Measurements from ENCODE around the gene C20orf96. TPM values are rescaled to one million over a fixed set of nuclear protein-coding genes. Genes with fewer than 3 reads are reported as not detected.

The C20orf96 gene
- total and polyA plus RNA-seq, 4 donors = 0.70 to 2.6 (median 1.7) TPM

DNA sequence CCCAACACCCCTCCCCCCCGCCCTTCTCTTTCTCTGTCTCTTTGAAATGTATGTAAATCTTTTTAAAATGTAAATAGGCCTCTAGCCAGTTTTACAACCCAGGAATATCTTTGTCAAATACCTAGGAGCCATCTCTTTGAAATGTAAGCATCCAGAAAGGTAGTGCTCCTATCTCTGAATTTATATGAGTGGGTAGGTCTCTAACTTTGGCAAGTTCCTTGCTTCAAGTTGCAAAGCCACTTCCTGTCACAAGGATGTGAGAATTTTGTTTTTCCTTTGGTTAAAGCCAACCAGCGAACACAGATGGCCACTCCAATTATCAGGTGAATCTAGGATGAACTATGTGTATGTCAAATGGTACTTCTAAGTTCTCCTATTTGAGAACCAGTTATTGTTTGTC, 39.2 kb downstream of the C20orf96 start:
- Histone ChIP-seq H3K9me3 (ENCODE audit: control insufficient read depth in 4 of 4, low read length in 3 of 4) (peaks cover 0 to 2% (median under 1%) of the 10 kb centered on the region in 4 donors), H3K27me3 (ENCODE audit: control insufficient read depth in 4 of 4, insufficient read depth in 4 of 4, low read length in 3 of 4) (no peaks in the 10 kb centered on the region), H3K4me1 (ENCODE audit: control insufficient read depth in 4 of 4, insufficient read depth in 4 of 4, low read length in 3 of 4) (no peaks in the 10 kb centered on the region), H3K9ac (ENCODE audit: low read depth in 1 of 2, low read length in 2 of 2) (no peak overlapping the region), H3K36me3 (ENCODE audit: control insufficient read depth in 4 of 4, insufficient read depth in 3 of 4, low read depth in 1 of 4, low read length in 3 of 4) (no peaks in the 10 kb centered on the region), H3K27ac (ENCODE audit: low read depth in 1 of 2, low read length in 2 of 2) (no peak overlapping the region), H3K4me3 (ENCODE audit: low read depth in 1 of 3, low read length in 3 of 3) (no peak overlapping the region)
- no peak for DNase-seq (ENCODE audit: low spot score)
- TF ChIP-seq HNF4G (IDR thresholded peaks at IDR 0.05) (no peak), EGR1 (IDR thresholded peaks at IDR 0.05; ENCODE audit: low read depth in 2 of 2) (no peak), TAF1 (conservative IDR thresholded peaks at IDR 0.05) (no peak), YY1 (IDR thresholded peaks at IDR 0.05) (no peak), NR2F2 (IDR thresholded peaks at IDR 0.05) (no peak), RAD21 (IDR thresholded peaks at IDR 0.05) (no peak), FOXA2 (IDR thresholded peaks at IDR 0.05) (no peak), SP1 (IDR thresholded peaks at IDR 0.05) (no peak), RXRA (IDR thresholded peaks at IDR 0.05) (no peak), GABPA (IDR thresholded peaks at IDR 0.05 in 1 of 2, conservative IDR thresholded peaks at IDR 0.05 in 1 of 2) (no peak), FOXA1 (IDR thresholded peaks at IDR 0.05) (no peak), JUND (IDR thresholded peaks at IDR 0.05) (no peak)
- TF ChIP-seq, protein P1, sequence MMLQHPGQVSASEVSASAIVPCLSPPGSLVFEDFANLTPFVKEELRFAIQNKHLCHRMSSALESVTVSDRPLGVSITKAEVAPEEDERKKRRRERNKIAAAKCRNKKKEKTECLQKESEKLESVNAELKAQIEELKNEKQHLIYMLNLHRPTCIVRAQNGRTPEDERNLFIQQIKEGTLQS (IDR thresholded peaks at IDR 0.05) = no peak
- TF ChIP-seq, protein P2, sequence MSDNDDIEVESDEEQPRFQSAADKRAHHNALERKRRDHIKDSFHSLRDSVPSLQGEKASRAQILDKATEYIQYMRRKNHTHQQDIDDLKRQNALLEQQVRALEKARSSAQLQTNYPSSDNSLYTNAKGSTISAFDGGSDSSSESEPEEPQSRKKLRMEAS (IDR thresholded peaks at IDR 0.05) = no peak
- TF ChIP-seq, protein P3, sequence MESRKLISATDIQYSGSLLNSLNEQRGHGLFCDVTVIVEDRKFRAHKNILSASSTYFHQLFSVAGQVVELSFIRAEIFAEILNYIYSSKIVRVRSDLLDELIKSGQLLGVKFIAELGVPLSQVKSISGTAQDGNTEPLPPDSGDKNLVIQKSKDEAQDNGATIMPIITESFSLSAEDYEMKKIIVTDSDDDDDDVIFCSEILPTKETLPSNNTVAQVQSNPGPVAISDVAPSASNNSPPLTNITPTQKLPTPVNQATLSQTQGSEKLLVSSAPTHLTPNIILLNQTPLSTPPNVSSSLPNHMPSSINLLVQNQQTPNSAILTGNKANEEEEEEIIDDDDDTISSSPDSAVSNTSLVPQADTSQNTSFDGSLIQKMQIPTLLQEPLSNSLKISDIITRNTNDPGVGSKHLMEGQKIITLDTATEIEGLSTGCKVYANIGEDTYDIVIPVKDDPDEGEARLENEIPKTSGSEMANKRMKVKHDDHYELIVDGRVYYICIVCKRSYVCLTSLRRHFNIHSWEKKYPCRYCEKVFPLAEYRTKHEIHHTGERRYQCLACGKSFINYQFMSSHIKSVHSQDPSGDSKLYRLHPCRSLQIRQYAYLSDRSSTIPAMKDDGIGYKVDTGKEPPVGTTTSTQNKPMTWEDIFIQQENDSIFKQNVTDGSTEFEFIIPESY (IDR thresholded peaks at IDR 0.05) = no peak
- 72% methylated on average over 2 of the region's 2 CpGs for WGBS

DNA sequence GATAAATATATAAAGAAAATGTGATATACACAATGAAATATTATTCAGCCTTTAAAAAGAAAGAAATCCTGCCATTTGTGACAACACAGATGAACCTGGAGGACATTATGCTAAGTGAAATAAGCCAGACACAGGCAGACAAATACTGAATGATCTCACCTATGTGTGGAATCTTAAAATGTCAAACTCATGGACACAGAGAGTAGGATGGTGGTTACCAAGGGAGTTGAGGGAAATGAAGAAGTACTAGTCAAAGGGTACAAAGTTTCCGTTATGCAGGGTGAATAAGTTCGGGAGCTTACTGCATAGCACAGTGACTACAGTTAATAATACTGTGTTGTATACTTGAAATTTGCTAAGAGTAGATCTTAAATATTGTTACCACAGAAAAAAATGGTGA, 47.6 kb downstream of the C20orf96 start:
- no peak overlapping the region for H3K4me3 ChIP-seq (ENCODE audit: low read depth in 1 of 3, low read length in 3 of 3)
- peaks cover 0 to 2% (median 0%) of the 10 kb centered on the region in 4 donors for H3K9me3 ChIP-seq (ENCODE audit: control insufficient read depth in 4 of 4, low read length in 3 of 4)
- 90% methylated on average over 2 of the region's 2 CpGs for WGBS
- TF ChIP-seq RXRA (IDR thresholded peaks at IDR 0.05) (no peak), HNF4A (conservative IDR thresholded peaks at IDR 0.05) (no peak)
- TF ChIP-seq, protein P1 (IDR thresholded peaks at IDR 0.05) = no peak
- no peaks in the 10 kb centered on the region for H3K27me3 ChIP-seq (ENCODE audit: control insufficient read depth in 4 of 4, insufficient read depth in 4 of 4, low read length in 3 of 4)
- no peak overlapping the region for H3K9ac ChIP-seq (ENCODE audit: low read depth in 1 of 2, low read length in 2 of 2)
- DNase-seq (ENCODE audit: low spot score) = no peak
- peaks cover 0 to 4% (median 0%) of the 10 kb centered on the region in 4 donors for H3K4me1 ChIP-seq (ENCODE audit: control insufficient read depth in 4 of 4, insufficient read depth in 4 of 4, low read length in 3 of 4)
- no peaks in the 10 kb centered on the region for H3K36me3 ChIP-seq (ENCODE audit: control insufficient read depth in 4 of 4, insufficient read depth in 3 of 4, low read depth in 1 of 4, low read length in 3 of 4)
- no peak overlapping the region for H3K27ac ChIP-seq (ENCODE audit: low read depth in 1 of 2, low read length in 2 of 2)

DNA sequence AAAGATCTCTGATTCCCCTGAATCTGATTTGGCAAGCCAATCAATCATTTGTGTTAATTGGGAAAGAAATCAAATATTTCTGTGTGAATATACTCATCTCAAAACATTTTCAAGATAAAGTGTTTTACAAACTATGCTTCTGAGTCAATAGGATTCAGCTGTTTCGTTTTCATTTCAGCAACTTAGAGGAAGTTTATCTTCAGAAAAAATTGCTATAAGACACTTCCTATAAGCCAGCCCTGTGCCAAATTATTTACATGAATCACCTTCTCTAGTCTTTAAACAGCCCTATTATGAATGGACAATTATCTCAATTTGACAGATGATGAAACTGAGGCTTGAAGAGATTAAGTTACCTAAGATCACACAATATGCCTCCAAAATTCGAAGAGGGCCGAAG, 52.6 kb downstream of the C20orf96 start:
- H3K4me1 ChIP-seq (ENCODE audit: control insufficient read depth in 4 of 4, insufficient read depth in 4 of 4, low read length in 3 of 4) = peaks cover 0 to 4% (median 0%) of the 10 kb centered on the region in 4 donors
- no peak overlapping the region for H3K9ac ChIP-seq (ENCODE audit: low read depth in 1 of 2, low read length in 2 of 2)
- no peak for TF ChIP-seq TAF1 (conservative IDR thresholded peaks at IDR 0.05)
- no peaks in the 10 kb centered on the region for H3K9me3 ChIP-seq (ENCODE audit: control insufficient read depth in 4 of 4, low read length in 3 of 4)
- WGBS = 36% methylated on average over 3 of the region's 3 CpGs
- no peak for DNase-seq (ENCODE audit: low spot score)
- no peaks in the 10 kb centered on the region for H3K27me3 ChIP-seq (ENCODE audit: control insufficient read depth in 4 of 4, insufficient read depth in 4 of 4, low read length in 3 of 4)
- H3K36me3 ChIP-seq (ENCODE audit: control insufficient read depth in 4 of 4, insufficient read depth in 3 of 4, low read depth in 1 of 4, low read length in 3 of 4) = no peaks in the 10 kb centered on the region
- no peak overlapping the region for H3K4me3 ChIP-seq (ENCODE audit: low read depth in 1 of 3, low read length in 3 of 3)
- no peak overlapping the region for H3K27ac ChIP-seq (ENCODE audit: low read depth in 1 of 2, low read length in 2 of 2)
